Endothelial cell of umbilical vein (primary cell): ENCODE results near the gene CMBL. TPM values are rescaled to one million over a fixed set of nuclear protein-coding genes. Genes with fewer than 3 reads are reported as not detected.

Experiments
- BruUV-seq: library from RNA; stranded (reverse); fragments of 400-500 nt; replicated peaks from 2 replicates; lab custom pipeline; 2021; lab: Mats Ljungman, UMichigan
- CTCF ChIA-PET: fragments of 300-600, 350-600 bp; sonication (Branson Sonifier 250); formaldehyde crosslinking; loops from one replicate; lab custom pipeline; 2021; ENCODE audit warnings: antibody characterized with exemption, inconsistent platforms; lab: Charles Lee
- POLR2A ChIA-PET: fragments of 300-600, 350-600 bp; sonication (Branson Sonifier 250); formaldehyde crosslinking; loops from one replicate; lab custom pipeline; 2021; ENCODE audit warnings: antibody characterized with exemption, inconsistent platforms; lab: Charles Lee
- DNase-seq: peaks from one replicate; pipeline ENCODE4 v3.0.0-alpha.2; 2011; ENCODE audit warnings: low read depth, low spot score
- FAIRE-seq: peaks from 2 replicates; lab custom pipeline; 2011; peaks lifted over from hg19 to GRCh38; lab: Jason Lieb, UNC
- H2AFZ ChIP-seq: 2 replicates; pipeline ENCODE4 v1.6.0; 2012; ENCODE audit warnings: low read depth, low read length, control low read depth, inconsistent platforms
- H3K27ac ChIP-seq: 2 replicates; pipeline ENCODE4 v1.5.1; 2011; ENCODE audit warnings: low read depth, mild to moderate bottlenecking, control low read depth, low read length, moderate library complexity; ENCODE audit not compliant: insufficient read depth
- H3K27me3 ChIP-seq, 2 experiments: 2 replicates each; pipeline versions ENCODE4 v1.6.0 to v1.6.1; 2011; ENCODE audit warnings: low read length in 2 of 2, mixed read lengths in 1 of 2; ENCODE audit not compliant: control insufficient read depth in 2 of 2, insufficient read depth in 2 of 2
- H3K36me3 ChIP-seq, 2 experiments: 2 replicates in 1 of 2; 3 replicates in 1 of 2; pipeline ENCODE4 v1.5.1; 2011; ENCODE audit warnings: low read length in 2 of 2, mild to moderate bottlenecking in 1 of 2, moderate library complexity in 1 of 2; ENCODE audit not compliant: control insufficient read depth in 2 of 2, insufficient read depth in 2 of 2; ENCODE audit errors: extremely low read depth in 1 of 2
- H3K4me1 ChIP-seq: 3 replicates; pipeline ENCODE4 v1.5.1; 2011; ENCODE audit warnings: mild to moderate bottlenecking, low read length; ENCODE audit not compliant: control insufficient read depth, insufficient read depth; ENCODE audit errors: extremely low read depth
- H3K4me2 ChIP-seq: 2 replicates; pipeline ENCODE4 v1.6.1; 2011; ENCODE audit warnings: low read length, control low read depth, mixed read lengths; ENCODE audit not compliant: insufficient read depth
- H3K4me3 ChIP-seq, 3 experiments: fragments of 200-600 bp in 1 of 3; sonication (generic), shearing (Covaris generic) in 1 of 3; replicated peaks in 1 of 3; 2 replicates each; pipeline ENCODE4 v1.5.1; 2011 to 2016; ENCODE audit warnings: control low read depth in 3 of 3, low read length in 3 of 3, mild to moderate bottlenecking in 2 of 3, inconsistent platforms in 1 of 3, low read depth in 1 of 3, moderate library complexity in 1 of 3; ENCODE audit not compliant: insufficient read depth in 1 of 3
- H3K79me2 ChIP-seq: 2 replicates; pipeline ENCODE4 v1.6.0; 2012; ENCODE audit warnings: low read length, inconsistent platforms; ENCODE audit not compliant: control insufficient read depth, insufficient read depth
- H3K9ac ChIP-seq: replicated peaks from 2 replicates; pipeline ENCODE3; 2011; ENCODE audit warnings: low read length, control low read depth; ENCODE audit not compliant: insufficient read depth; ENCODE audit errors: extremely low read depth
- H3K9me1 ChIP-seq: replicated peaks from 3 replicates; pipeline ENCODE4 v1.6.0; 2011; ENCODE audit warnings: mild to moderate bottlenecking, low read length; ENCODE audit not compliant: control insufficient read depth, insufficient read depth; ENCODE audit errors: extremely low read depth
- H3K9me3 ChIP-seq: replicated peaks from 2 replicates; pipeline ENCODE4 v1.5.1; 2012; ENCODE audit warnings: low read length, inconsistent platforms; ENCODE audit not compliant: control insufficient read depth, insufficient read depth
- H4K20me1 ChIP-seq: replicated peaks from 2 replicates; pipeline ENCODE3; 2011; ENCODE audit warnings: mild to moderate bottlenecking, low read length; ENCODE audit not compliant: control insufficient read depth, insufficient read depth; ENCODE audit errors: extremely low read depth
- CTCF ChIP-seq, 2 donors: IDR thresholded peaks; 1 replicate in 1 of 2; 2 replicates in 1 of 2; pipeline ENCODE4 v1.5.1; 2011; ENCODE audit warnings: low read length in 2 of 2, mild to moderate bottlenecking in 2 of 2, moderate library complexity in 2 of 2, control low read depth in 1 of 2, inconsistent platforms in 1 of 2, low read depth in 1 of 2; ENCODE audit not compliant: insufficient read depth in 1 of 2; ENCODE audit errors: extremely low read depth in 1 of 2
- JUN ChIP-seq: IDR thresholded peaks from 2 replicates; pipeline ENCODE4 v1.6.1; 2011; ENCODE audit warnings: borderline replicate concordance, low read depth; ENCODE audit not compliant: insufficient read length, insufficient read depth
- MAX ChIP-seq: IDR thresholded peaks from 2 replicates; pipeline ENCODE4 v1.6.1; 2011; ENCODE audit not compliant: insufficient read depth, insufficient read length
- MYC ChIP-seq: IDR thresholded peaks from one replicate; pipeline ENCODE4 v1.6.1; 2011; ENCODE audit warnings: mild to moderate bottlenecking, low read depth, low read length
- POLR2A ChIP-seq: IDR thresholded peaks from 2 replicates; pipeline ENCODE4 v1.6.1; 2012; ENCODE audit warnings: low read depth, mild to moderate bottlenecking, control low read depth, low read length
- dilution Hi-C: fragments of 300-500 bp; cut with MboI; formaldehyde crosslinking; loops from one replicate; pipeline ENCODE4 v1.15.0; 2019; ENCODE audit warnings: low sequenced_read_pairs; ENCODE audit not compliant: extremely low pct_ligation_motif_present
- intact Hi-C: fragments of 100-400 bp; cut with micrococcal nuclease; formaldehyde crosslinking; loops from one replicate; pipeline ENCODE4 v1.10.0; 2022
- polyA plus RNA-seq, 4 experiments: library from polyadenylated mRNA; depleted of rRNA in 3 of 4; stranded (reverse) in 3 of 4; unstranded in 1 of 4; fragments of >200 nt; gene quantifications; 2 replicates each; pipeline versions ENCODE4 v1.2.1 to v1.2.3, GENCODE V29; 2011 to 2012; ENCODE audit warnings: missing spikeins in 1 of 4
- total RNA-seq: library from RNA; stranded (reverse); gene quantifications from 2 replicates; pipeline ENCODE4 v1.2.3, GENCODE V29; 2021

The CMBL gene
- total and polyA plus RNA-seq, 2 donors (not counting 3 experiments of a cell fraction or from before 2014, with no cell fraction given): 15.9 to 19.8 TPM

GRCh38 chr5:10317825-10318682, 10.4 kb upstream of the CMBL start:
- CTCF ChIA-PET: interaction anchor here (1.0 to 1.4 kb wide), 2 partner anchors 8 to 106 kb away, joined by 3 to 4 read pairs; no protein-coding TSS in a partner anchor
- Histone ChIP-seq H2AFZ (no peak overlapping the region), H3K9me1 (no peaks in the 10 kb centered on the region), H3K27me3 (peaks cover 0 to 2% of the 10 kb centered on the region in 2 experiments), H3K4me3 (no peak overlapping the region), H3K9ac (no peak overlapping the region), H4K20me1 (no peaks in the 10 kb centered on the region), H3K79me2 (no peaks in the 10 kb centered on the region), H3K4me1 (no peaks in the 10 kb centered on the region), H3K4me2 (no peak overlapping the region), H3K36me3 (no peaks in the 10 kb centered on the region), H3K9me3 (no peaks in the 10 kb centered on the region), H3K27ac (no peak overlapping the region)
- DNase-seq (no peak), FAIRE-seq (no peak)
- POLR2A ChIA-PET: no interaction called here
- dilution Hi-C loops (no loop called here), intact Hi-C loops (no loop called here)
- no peak for TF ChIP-seq MAX
- TF ChIP-seq POLR2A: no peak
- TF ChIP-seq MYC: no peak
- TF ChIP-seq JUN: no peak
- BruUV-seq: no TSS peak

GRCh38 chr5:10315824-10316509, 8.3 kb upstream of the CMBL start:
- H4K20me1 ChIP-seq: no peaks in the 10 kb centered on the region
- no TSS peak for BruUV-seq

More at GRCh38 chr5:10315824-10316509, 8.3 kb upstream of the CMBL start:
- Histone ChIP-seq H3K27ac (no peak overlapping the region), H2AFZ (no peak overlapping the region), H3K27me3 (no peaks in the 10 kb centered on the region), H3K4me1 (no peaks in the 10 kb centered on the region), H3K9me3 (no peaks in the 10 kb centered on the region), H3K36me3 (no peaks in the 10 kb centered on the region), H3K4me3 (no peak overlapping the region), H3K4me2 (no peak overlapping the region), H3K79me2 (no peaks in the 10 kb centered on the region), H3K9ac (no peak overlapping the region), H3K9me1 (no peaks in the 10 kb centered on the region)
- dilution Hi-C loops: no loop called here
- no peak for DNase-seq
- ChIA-PET POLR2A (interaction anchor here (0.7 kb wide), 1 partner anchor 38 kb away, joined by 5 read pairs; the partner anchor contains the start of gene MARCHF6), CTCF (interaction anchor here (1.8 kb wide), 1 partner anchor 32 kb away, joined by 7 read pairs; no protein-coding TSS in a partner anchor)
- intact Hi-C loops: no loop called here
- FAIRE-seq: no peak
- TF ChIP-seq CTCF (IDR thresholded peaks at IDR 0.05; ENCODE audit: extremely low read depth in 1 of 2, insufficient read depth in 1 of 2, low read depth in 1 of 2, low read length in 2 of 2) (no peak), POLR2A (no peak)
